Natural killer cell (primary cell): ENCODE results near the gene KCNS3. TPM values are rescaled to one million over a fixed set of nuclear protein-coding genes. Genes with fewer than 3 reads are reported as not detected.

Experiments
- ATAC-seq, 3 donors: fragments of 150-1000 bp in 2 of 3; fragments of 200-7000 bp in 1 of 3; cut with Tn5 transposase; 1 replicate in 1 of 3; 2 replicates in 2 of 3; pipeline ENCODE4 v1.10.0; 2021; ENCODE audit warnings: mild to moderate bottlenecking in 2 of 3, moderate library complexity in 2 of 3
- DNase-seq, 2 donors: peaks; one replicate each; pipeline versions ENCODE4 v3.0.0 to v3.0.0-alpha.2; 2013 to 2021; ENCODE audit warnings: mixed read lengths in 1 of 2
- H3K27ac ChIP-seq: one replicate; pipeline ENCODE4 v1.5.1; 2013; ENCODE audit warnings: mild to moderate bottlenecking, low read length
- H3K27me3 ChIP-seq: one replicate; pipeline ENCODE4 v1.6.1; 2013; ENCODE audit warnings: low read length; ENCODE audit not compliant: control insufficient read depth, insufficient read depth
- H3K36me3 ChIP-seq: one replicate; pipeline ENCODE4 v1.6.1; 2013; ENCODE audit warnings: low read length; ENCODE audit not compliant: control insufficient read depth, insufficient read depth
- H3K4me1 ChIP-seq: one replicate; pipeline ENCODE4 v1.6.1; 2013; ENCODE audit warnings: low read length; ENCODE audit not compliant: control insufficient read depth, insufficient read depth
- H3K4me3 ChIP-seq: one replicate; pipeline ENCODE4 v1.5.1; 2013; ENCODE audit warnings: low read length
- H3K9me3 ChIP-seq: one replicate; pipeline ENCODE4 v1.6.1; 2013; ENCODE audit warnings: low read length; ENCODE audit not compliant: control insufficient read depth, insufficient read depth
- H3K27ac Mint-ChIP-seq, 2 donors: one replicate each; pipeline ENCODE4 v1.8.0; 2022; ENCODE audit warnings: mild to moderate bottlenecking in 2 of 2, mixed read lengths in 2 of 2, moderate library complexity in 1 of 2
- H3K27me3 Mint-ChIP-seq, 2 donors: one replicate each; pipeline ENCODE4 v1.8.0; 2022; ENCODE audit warnings: low read depth in 2 of 2, mixed read lengths in 2 of 2
- H3K36me3 Mint-ChIP-seq: one replicate; pipeline ENCODE4 v1.8.0; 2022; ENCODE audit warnings: mixed read lengths
- H3K4me1 Mint-ChIP-seq, 2 donors: one replicate each; pipeline ENCODE4 v1.8.0; 2022; ENCODE audit warnings: mixed read lengths in 2 of 2
- H3K4me3 Mint-ChIP-seq: one replicate; pipeline ENCODE4 v1.8.0; 2022; ENCODE audit warnings: mild to moderate bottlenecking, moderate library complexity, mixed read lengths
- H3K9me3 Mint-ChIP-seq, 2 donors: one replicate each; pipeline ENCODE4 v1.8.0; 2022; ENCODE audit warnings: mixed read lengths in 2 of 2
- WGBS: methylation state at CpG from one replicate; pipeline ENCODE4 v1.1.7; 2013; ENCODE audit warnings: missing lambda C conversion rate; ENCODE audit not compliant: insufficient coverage; 5-methylcytosine and 5-hydroxymethylcytosine counted together
- intact Hi-C: fragments of 100-400 bp; cut with micrococcal nuclease; formaldehyde crosslinking; loops from one replicate; pipeline ENCODE4 v1.14.2; 2022
- total RNA-seq, 4 donors: library from RNA; stranded (reverse); fragments of 120-200 nt in 1 of 4; gene quantifications; one replicate each; pipeline versions ENCODE4 v1.2.3 to v1.2.4, GENCODE V29; 2013 to 2022
- TF ChIP-seq, protein P1 (sequence below): fragments of 200-600 bp; IDR thresholded peaks from one replicate; pipeline ENCODE4 v1.8.0; 2022; ENCODE audit warnings: antibody characterized with exemption

The KCNS3 gene
- total RNA-seq, 3 donors from 2014 or later (not counting 1 experiment from before 2014, with no cell fraction given), result not detected

GRCh38 chr2:17918789-17919188, 40.3 kb downstream of the KCNS3 start:
- peaks cover 0 to 4% of the 10 kb centered on the region in 2 donors for H3K9me3 Mint-ChIP-seq
- no peak for DNase-seq
- Histone ChIP-seq H3K27ac (no peak overlapping the region), H3K4me1 (no peaks in the 10 kb centered on the region), H3K36me3 (no peaks in the 10 kb centered on the region), H3K27me3 (no peaks in the 10 kb centered on the region), H3K4me3 (no peak overlapping the region), H3K9me3 (no peaks in the 10 kb centered on the region)
- TF ChIP-seq, protein P1, sequence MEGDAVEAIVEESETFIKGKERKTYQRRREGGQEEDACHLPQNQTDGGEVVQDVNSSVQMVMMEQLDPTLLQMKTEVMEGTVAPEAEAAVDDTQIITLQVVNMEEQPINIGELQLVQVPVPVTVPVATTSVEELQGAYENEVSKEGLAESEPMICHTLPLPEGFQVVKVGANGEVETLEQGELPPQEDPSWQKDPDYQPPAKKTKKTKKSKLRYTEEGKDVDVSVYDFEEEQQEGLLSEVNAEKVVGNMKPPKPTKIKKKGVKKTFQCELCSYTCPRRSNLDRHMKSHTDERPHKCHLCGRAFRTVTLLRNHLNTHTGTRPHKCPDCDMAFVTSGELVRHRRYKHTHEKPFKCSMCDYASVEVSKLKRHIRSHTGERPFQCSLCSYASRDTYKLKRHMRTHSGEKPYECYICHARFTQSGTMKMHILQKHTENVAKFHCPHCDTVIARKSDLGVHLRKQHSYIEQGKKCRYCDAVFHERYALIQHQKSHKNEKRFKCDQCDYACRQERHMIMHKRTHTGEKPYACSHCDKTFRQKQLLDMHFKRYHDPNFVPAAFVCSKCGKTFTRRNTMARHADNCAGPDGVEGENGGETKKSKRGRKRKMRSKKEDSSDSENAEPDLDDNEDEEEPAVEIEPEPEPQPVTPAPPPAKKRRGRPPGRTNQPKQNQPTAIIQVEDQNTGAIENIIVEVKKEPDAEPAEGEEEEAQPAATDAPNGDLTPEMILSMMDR, result no peak
- ATAC-seq, result no peak
- no peaks in the 10 kb centered on the region for H3K27me3 Mint-ChIP-seq
- 12% methylated on average over 1 of the region's 1 CpG for WGBS
- H3K4me1 Mint-ChIP-seq, result no peaks in the 10 kb centered on the region
- intact Hi-C loops, result no loop called here
- no peaks in the 10 kb centered on the region for H3K36me3 Mint-ChIP-seq
- H3K27ac Mint-ChIP-seq, result no peak overlapping the region
- H3K4me3 Mint-ChIP-seq, result no peak overlapping the region

DNA sequence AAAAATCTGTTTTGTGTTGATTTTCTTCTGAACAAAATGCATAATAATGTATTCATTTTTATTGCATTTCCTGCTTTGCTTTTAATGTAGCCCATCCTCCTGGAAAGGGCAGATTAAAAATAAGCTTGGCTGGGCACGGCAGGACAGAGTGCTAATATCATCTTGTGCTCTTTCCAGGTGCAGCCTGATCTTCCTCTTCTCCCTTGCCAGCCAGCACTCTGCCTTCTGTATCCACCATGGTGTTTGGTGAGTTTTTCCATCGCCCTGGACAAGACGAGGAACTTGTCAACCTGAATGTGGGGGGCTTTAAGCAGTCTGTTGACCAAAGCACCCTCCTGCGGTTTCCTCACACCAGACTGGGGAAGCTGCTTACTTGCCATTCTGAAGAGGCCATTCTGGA, 52.3 kb downstream of the KCNS3 start:
- no peak overlapping the region for H3K27ac ChIP-seq
- H3K4me3 ChIP-seq, result no peak overlapping the region
- H3K27ac Mint-ChIP-seq, result no peak overlapping the region

DNA sequence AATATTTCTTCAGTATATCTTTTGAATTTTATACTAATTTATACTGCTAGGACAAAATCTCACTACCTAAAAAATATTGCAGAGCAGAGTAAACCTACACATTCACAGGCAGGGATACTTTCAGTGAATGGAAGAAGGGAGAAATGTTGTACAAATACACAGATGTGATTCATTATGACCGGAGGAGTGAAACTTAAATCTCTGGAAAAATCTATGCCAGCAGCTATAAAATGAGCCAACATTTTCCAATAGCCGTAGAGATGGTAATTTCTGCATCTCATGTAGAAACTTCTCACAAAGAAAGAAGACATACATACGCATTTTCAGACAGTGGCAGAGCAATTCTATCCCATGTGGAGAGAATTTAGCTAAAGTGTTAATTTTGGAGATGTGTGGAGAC, 54.8 kb downstream of the KCNS3 start:
- 97% methylated on average over 3 of the region's 3 CpGs for WGBS
- H3K4me1 Mint-ChIP-seq, result no peaks in the 10 kb centered on the region
- no peak overlapping the region for H3K4me3 ChIP-seq
- H3K4me3 Mint-ChIP-seq, result no peak overlapping the region
- H3K36me3 ChIP-seq, result no peaks in the 10 kb centered on the region
- no peaks in the 10 kb centered on the region for H3K27me3 ChIP-seq
- no peaks in the 10 kb centered on the region for H3K36me3 Mint-ChIP-seq
- no peaks in the 10 kb centered on the region for H3K4me1 ChIP-seq
- no peaks in the 10 kb centered on the region for H3K9me3 ChIP-seq
- no peak overlapping the region for H3K27ac ChIP-seq
- DNase-seq, result no peak
- TF ChIP-seq, protein P1, result no peak
- H3K27me3 Mint-ChIP-seq, result peaks cover 0 to 3% of the 10 kb centered on the region in 2 donors
- no peaks in the 10 kb centered on the region for H3K9me3 Mint-ChIP-seq
- ATAC-seq, result no peak
- no peak overlapping the region for H3K27ac Mint-ChIP-seq
- intact Hi-C loops, result no loop called here

More for the DNA sequence above, 52.3 kb downstream of the KCNS3 start:
- 85% methylated on average over 4 of the region's 4 CpGs for WGBS
- H3K36me3 Mint-ChIP-seq, result no peaks in the 10 kb centered on the region
- H3K9me3 ChIP-seq, result peaks cover 5% of the 10 kb centered on the region
- TF ChIP-seq, protein P1, result no peak
- DNase-seq (no peak), ATAC-seq (no peak)
- H3K27me3 ChIP-seq, result no peaks in the 10 kb centered on the region
- intact Hi-C loops, result no loop called here
- no peaks in the 10 kb centered on the region for H3K4me1 ChIP-seq
- H3K27me3 Mint-ChIP-seq, result peaks cover 0 to 3% of the 10 kb centered on the region in 2 donors
- no peak overlapping the region for H3K4me3 Mint-ChIP-seq
- H3K9me3 Mint-ChIP-seq, result peaks cover 0 to 3% of the 10 kb centered on the region in 2 donors
- no peaks in the 10 kb centered on the region for H3K4me1 Mint-ChIP-seq
- no peaks in the 10 kb centered on the region for H3K36me3 ChIP-seq

- TF ChIP-seq, protein P1, result no peak
- no peak for ATAC-seq
- H3K9me3 ChIP-seq, result no peaks in the 10 kb centered on the region
- H3K4me3 Mint-ChIP-seq, result no peak overlapping the region
- peaks cover 0 to 3% of the 10 kb centered on the region in 2 donors for H3K27me3 Mint-ChIP-seq
- WGBS, result 56% methylated on average over 3 of the region's 4 CpGs
- H3K36me3 Mint-ChIP-seq, result no peaks in the 10 kb centered on the region
- H3K27me3 ChIP-seq, result no peaks in the 10 kb centered on the region
- H3K27ac ChIP-seq, result no peak overlapping the region
- H3K36me3 ChIP-seq, result no peaks in the 10 kb centered on the region
- no peaks in the 10 kb centered on the region for H3K4me1 ChIP-seq
- no peak for DNase-seq
- no peaks in the 10 kb centered on the region for H3K4me1 Mint-ChIP-seq
- H3K27ac Mint-ChIP-seq, result no peak overlapping the region
- H3K9me3 Mint-ChIP-seq, result peaks cover 0 to 2% of the 10 kb centered on the region in 2 donors
- no peak overlapping the region for H3K4me3 ChIP-seq
- intact Hi-C loops, result no loop called here
Measured at GRCh38 chr2:17934721-17935120, 56.3 kb downstream of the KCNS3 start.
